Stimulated activated CD8-positive, alpha-beta memory T cell treated with anti-CD3 and anti-CD28 coated beads, Interleukin-4, amount 100 ng/mL, for 1 hour (primary cell): ENCODE data around the gene QPCT.
"Not testable (repeated sequence)": the region's sequence is repeated elsewhere in the genome, so short reads cannot be mapped to it uniquely, and the experiment has no call there.

Experiments
- DNase-seq, 2 donors: peaks; one replicate each; pipeline ENCODE4 v3.0.0-alpha.2; 2020; ENCODE audit warnings: low read depth in 2 of 2, low spot score in 1 of 2

Gene QPCT

GRCh38 chr2:37357530-37357929 lies 13.1 kb downstream of the QPCT start:
- no peak for DNase-seq

- DNase-seq = no peak
Observed at GRCh38 chr2:37358466-37358865, 14.0 kb downstream of the QPCT start.

GRCh38 chr2:37361216-37361815 lies 16.9 kb downstream of the QPCT start:
- no peak for DNase-seq

- no peak for DNase-seq
Observed at GRCh38 chr2:37361994-37362698, 17.7 kb downstream of the QPCT start.

- DNase-seq = no peak
Observed at GRCh38 chr2:37364351-37364750, 19.9 kb downstream of the QPCT start.

GRCh38 chr2:37365669-37366068 lies 21.2 kb downstream of the QPCT start:
- no peak for DNase-seq

- no peak for DNase-seq
Observed at GRCh38 chr2:37366773-37367172, 22.3 kb downstream of the QPCT start.

- DNase-seq = no peak
Observed at GRCh38 chr2:37367310-37367709, 22.9 kb downstream of the QPCT start.

- no peak for DNase-seq
Observed at GRCh38 chr2:37367984-37368383, 23.6 kb downstream of the QPCT start.

- no peak for DNase-seq
Observed at GRCh38 chr2:37370666-37371065, 26.2 kb downstream of the QPCT start.

- no peak for DNase-seq
Observed at GRCh38 chr2:37372000-37372399, 27.6 kb downstream of the QPCT start.

- no peak for DNase-seq
Observed at GRCh38 chr2:37375741-37376288, 31.4 kb downstream of the QPCT start.

- no peak for DNase-seq
Observed at GRCh38 chr2:37376421-37377186, 32.2 kb downstream of the QPCT start.

- DNase-seq = no peak
Observed at GRCh38 chr2:37377187-37377532, 32.7 kb downstream of the QPCT start.

- DNase-seq = no peak
Observed at GRCh38 chr2:37378411-37378810, 34.0 kb downstream of the QPCT start.

- DNase-seq = no peak
Observed at GRCh38 chr2:37379881-37380296, 35.5 kb downstream of the QPCT start.

GRCh38 chr2:37380787-37381186 lies 36.4 kb downstream of the QPCT start:
- DNase-seq = not testable (repeated sequence)

GRCh38 chr2:37384261-37384660 lies 39.8 kb downstream of the QPCT start:
- not testable (repeated sequence) for DNase-seq

GRCh38 chr2:37387148-37387835 lies 42.9 kb downstream of the QPCT start:
- DNase-seq = no peak

- no peak for DNase-seq
Observed at GRCh38 chr2:37388074-37388473, 43.6 kb downstream of the QPCT start.

- DNase-seq = no peak
Observed at GRCh38 chr2:37389395-37389794, 45.0 kb downstream of the QPCT start.
